Activated CD4-positive, alpha-beta T cell treated with anti-CD3 and anti-CD28 coated beads, Interleukin-2, amount 10 ng/mL, durations not matched to agents 7 days and 5 days (primary cell): ENCODE measurements around the gene LHX4. TPM values are rescaled to one million over a fixed set of nuclear protein-coding genes. Genes with fewer than 3 reads are reported as not detected.

Experiments used
- CTCF ChIA-PET: fragments of 350-600 bp; sonication (Branson Sonifier 250); formaldehyde crosslinking; loops from one replicate; lab custom pipeline; 2021; ENCODE audit warnings: antibody characterized with exemption; lab: Charles Lee
- POLR2A ChIA-PET: fragments of 350-600 bp; sonication (Branson Sonifier 250); formaldehyde crosslinking; loops from one replicate; lab custom pipeline; 2021; ENCODE audit warnings: antibody characterized with exemption; lab: Charles Lee
- DNase-seq: peaks from one replicate; pipeline ENCODE4 v3.0.0-alpha.2; 2020
- H3K27ac Mint-ChIP-seq: one replicate; pipeline ENCODE4 v1.8.0; 2021; ENCODE audit warnings: mild to moderate bottlenecking, moderate library complexity, mixed read lengths
- H3K27me3 Mint-ChIP-seq: one replicate; pipeline ENCODE4 v1.8.0; 2021; ENCODE audit warnings: mixed read lengths
- H3K36me3 Mint-ChIP-seq: one replicate; pipeline ENCODE4 v1.8.0; 2021; ENCODE audit warnings: low read depth, mixed read lengths
- H3K4me1 Mint-ChIP-seq: one replicate; pipeline ENCODE4 v1.8.0; 2021; ENCODE audit warnings: mixed read lengths
- H3K4me3 Mint-ChIP-seq: one replicate; pipeline ENCODE4 v1.8.0; 2021; ENCODE audit warnings: mild to moderate bottlenecking, moderate library complexity, mixed read lengths
- H3K9me3 Mint-ChIP-seq: one replicate; pipeline ENCODE4 v1.8.0; 2021; ENCODE audit warnings: mixed read lengths
- total RNA-seq, 2 experiments: library from RNA; stranded (reverse); gene quantifications; one replicate each; pipeline ENCODE4 v1.2.3, GENCODE V29; 2021

Gene LHX4
- total RNA-seq, 2 experiments from 2014 or later: not detected

- DNase-seq: peak; percentile 71
- peaks cover 3% of the 10 kb centered on the region for H3K27me3 Mint-ChIP-seq
- ChIA-PET POLR2A (no interaction called here), CTCF (interaction anchor here (0.7 to 1.8 kb wide), 12 partner anchors 9 to 248 kb away, joined by 3 to 8 read pairs (median 4); no protein-coding TSS in a partner anchor)
- no peaks in the 10 kb centered on the region for H3K36me3 Mint-ChIP-seq
- no peaks in the 10 kb centered on the region for H3K4me1 Mint-ChIP-seq
- H3K27ac Mint-ChIP-seq: peak overlapping the region; percentile 28
- no peaks in the 10 kb centered on the region for H3K9me3 Mint-ChIP-seq
- no peak overlapping the region for H3K4me3 Mint-ChIP-seq
These were observed 22.8 kb downstream of the LHX4 start for GRCh38 chr1:180252638-180253536.

- Mint-ChIP-seq H3K4me1 (no peaks in the 10 kb centered on the region), H3K27me3 (peaks cover 6% of the 10 kb centered on the region), H3K36me3 (no peaks in the 10 kb centered on the region), H3K27ac (no peak overlapping the region), H3K4me3 (no peak overlapping the region), H3K9me3 (no peaks in the 10 kb centered on the region)
- CTCF ChIA-PET: interaction anchor here (0.7 to 1.8 kb wide), 11 partner anchors 8 to 247 kb away, joined by 3 to 8 read pairs (median 3); no protein-coding TSS in a partner anchor
- POLR2A ChIA-PET: interaction anchor here (0.6 kb wide), 1 partner anchor 228 kb away, joined by 3 read pairs; no protein-coding TSS in a partner anchor
- DNase-seq: no peak
These were observed 23.8 kb downstream of the LHX4 start for GRCh38 chr1:180253585-180254495.

GRCh38 chr1:180254496-180254819 is 24.4 kb downstream of the LHX4 start:
- no peaks in the 10 kb centered on the region for H3K9me3 Mint-ChIP-seq

GRCh38 chr1:180254854-180255253 is 24.8 kb downstream of the LHX4 start:
- H3K27me3 Mint-ChIP-seq: peaks cover 3% of the 10 kb centered on the region
- no peak overlapping the region for H3K4me3 Mint-ChIP-seq
- ChIA-PET CTCF (no interaction called here), POLR2A (no interaction called here)
- H3K9me3 Mint-ChIP-seq: no peaks in the 10 kb centered on the region
- no peak overlapping the region for H3K27ac Mint-ChIP-seq
- no peaks in the 10 kb centered on the region for H3K4me1 Mint-ChIP-seq
- H3K36me3 Mint-ChIP-seq: no peaks in the 10 kb centered on the region
- no peak for DNase-seq

More at GRCh38 chr1:180254496-180254819, 24.4 kb downstream of the LHX4 start:
- H3K27me3 Mint-ChIP-seq: peaks cover 6% of the 10 kb centered on the region
- ChIA-PET POLR2A (no interaction called here), CTCF (no interaction called here)
- no peak overlapping the region for H3K4me3 Mint-ChIP-seq
- H3K36me3 Mint-ChIP-seq: no peaks in the 10 kb centered on the region
- H3K27ac Mint-ChIP-seq: no peak overlapping the region
- H3K4me1 Mint-ChIP-seq: no peaks in the 10 kb centered on the region
- DNase-seq: no peak

DNA sequence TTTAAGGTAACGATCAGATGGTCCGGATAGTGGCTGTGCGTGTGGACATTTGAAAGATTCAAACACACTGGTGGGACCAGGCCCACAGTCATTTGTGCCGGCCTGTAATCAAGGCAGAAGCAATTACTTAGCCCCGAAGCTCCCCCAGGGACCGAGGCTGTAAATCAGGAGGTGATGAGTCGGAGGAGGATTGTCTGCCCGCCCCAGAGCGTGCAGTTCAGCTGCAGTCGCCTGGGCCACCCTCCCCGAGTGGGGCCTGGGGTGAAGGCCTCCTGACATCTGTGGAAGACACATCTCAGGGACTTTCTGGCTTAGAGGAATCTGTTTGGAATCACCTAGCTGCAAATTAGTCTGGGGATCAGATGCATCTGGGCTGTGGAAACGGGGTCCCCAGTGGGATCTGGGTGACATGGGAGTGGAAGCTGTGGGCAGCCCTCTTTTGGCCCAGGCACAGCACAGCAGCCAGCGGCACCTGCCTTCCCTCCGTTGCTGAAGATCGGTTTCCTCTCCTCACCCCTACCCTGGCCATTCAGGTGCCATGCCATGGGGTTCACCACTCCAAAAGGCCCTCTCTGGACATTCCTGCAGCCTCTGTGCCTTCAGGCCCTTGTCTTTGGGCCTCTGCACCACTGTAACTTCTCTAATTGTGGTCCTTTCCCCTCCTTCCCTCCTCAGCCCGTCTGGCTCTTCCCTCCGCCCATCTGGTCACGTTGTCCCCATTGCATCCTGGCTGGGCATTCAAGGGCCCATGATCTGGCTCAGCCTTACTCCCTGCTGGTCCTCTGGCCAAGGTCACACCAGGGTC is 25.7 kb downstream of the LHX4 start:
- no peak overlapping the region for H3K4me3 Mint-ChIP-seq
- DNase-seq: no peak
- H3K4me1 Mint-ChIP-seq: no peaks in the 10 kb centered on the region
- ChIA-PET POLR2A (no interaction called here), CTCF (no interaction called here)
- no peaks in the 10 kb centered on the region for H3K9me3 Mint-ChIP-seq
- peaks cover 3% of the 10 kb centered on the region for H3K27me3 Mint-ChIP-seq
- H3K36me3 Mint-ChIP-seq: no peaks in the 10 kb centered on the region
- no peak overlapping the region for H3K27ac Mint-ChIP-seq

- POLR2A ChIA-PET: no interaction called here
- Mint-ChIP-seq H3K4me3 (no peak overlapping the region), H3K4me1 (no peaks in the 10 kb centered on the region), H3K27me3 (peaks cover 3% of the 10 kb centered on the region), H3K27ac (no peak overlapping the region), H3K36me3 (no peaks in the 10 kb centered on the region), H3K9me3 (no peaks in the 10 kb centered on the region)
- CTCF ChIA-PET: no interaction called here
- DNase-seq: no peak
These were observed 26.4 kb downstream of the LHX4 start for GRCh38 chr1:180256341-180257027.

GRCh38 chr1:180257028-180257386 is 26.9 kb downstream of the LHX4 start:
- no peak overlapping the region for H3K4me3 Mint-ChIP-seq
- DNase-seq: no peak
- no peaks in the 10 kb centered on the region for H3K9me3 Mint-ChIP-seq
- ChIA-PET POLR2A (no interaction called here), CTCF (no interaction called here)
- no peak overlapping the region for H3K27ac Mint-ChIP-seq
- no peaks in the 10 kb centered on the region for H3K36me3 Mint-ChIP-seq
- H3K4me1 Mint-ChIP-seq: no peaks in the 10 kb centered on the region
- peaks cover 3% of the 10 kb centered on the region for H3K27me3 Mint-ChIP-seq

- H3K27me3 Mint-ChIP-seq: peaks cover 3% of the 10 kb centered on the region
- no peaks in the 10 kb centered on the region for H3K36me3 Mint-ChIP-seq
- H3K4me1 Mint-ChIP-seq: no peaks in the 10 kb centered on the region
- ChIA-PET CTCF (no interaction called here), POLR2A (no interaction called here)
- no peak overlapping the region for H3K27ac Mint-ChIP-seq
- H3K4me3 Mint-ChIP-seq: no peak overlapping the region
- DNase-seq: no peak
- H3K9me3 Mint-ChIP-seq: no peaks in the 10 kb centered on the region
These were observed 27.4 kb downstream of the LHX4 start for GRCh38 chr1:180257486-180257885.

DNA sequence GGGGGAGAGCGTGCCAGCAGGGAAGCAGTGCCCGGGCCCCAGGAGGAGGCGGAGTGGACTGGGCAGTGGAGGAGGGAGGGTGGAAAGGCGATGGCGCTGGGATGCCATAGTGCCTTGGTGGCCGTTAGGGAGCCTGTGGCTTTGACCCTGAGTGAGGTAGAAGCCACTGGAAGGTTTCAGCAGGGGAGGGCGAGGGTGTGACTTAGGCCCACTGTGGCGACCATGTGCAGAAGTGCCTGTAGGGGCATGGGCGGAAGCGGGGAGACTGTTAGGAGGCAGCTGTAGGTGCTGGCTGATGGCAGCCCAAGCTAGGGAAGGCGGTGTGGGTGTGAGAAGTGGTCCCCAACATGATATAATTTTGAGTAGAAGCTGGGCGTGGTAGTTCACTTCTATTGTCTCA is 28.2 kb downstream of the LHX4 start:
- DNase-seq: no peak
- Mint-ChIP-seq H3K9me3 (no peaks in the 10 kb centered on the region), H3K27ac (no peak overlapping the region), H3K4me1 (no peaks in the 10 kb centered on the region), H3K27me3 (peaks cover 3% of the 10 kb centered on the region), H3K36me3 (no peaks in the 10 kb centered on the region), H3K4me3 (no peak overlapping the region)
- CTCF ChIA-PET: no interaction called here
- POLR2A ChIA-PET: no interaction called here

GRCh38 chr1:180258935-180259334 is 28.9 kb downstream of the LHX4 start:
- Mint-ChIP-seq H3K27me3 (peaks cover 3% of the 10 kb centered on the region), H3K36me3 (no peaks in the 10 kb centered on the region), H3K4me3 (no peak overlapping the region), H3K27ac (no peak overlapping the region), H3K9me3 (no peaks in the 10 kb centered on the region), H3K4me1 (no peaks in the 10 kb centered on the region)
- POLR2A ChIA-PET: no interaction called here
- CTCF ChIA-PET: no interaction called here
- DNase-seq: no peak

DNA sequence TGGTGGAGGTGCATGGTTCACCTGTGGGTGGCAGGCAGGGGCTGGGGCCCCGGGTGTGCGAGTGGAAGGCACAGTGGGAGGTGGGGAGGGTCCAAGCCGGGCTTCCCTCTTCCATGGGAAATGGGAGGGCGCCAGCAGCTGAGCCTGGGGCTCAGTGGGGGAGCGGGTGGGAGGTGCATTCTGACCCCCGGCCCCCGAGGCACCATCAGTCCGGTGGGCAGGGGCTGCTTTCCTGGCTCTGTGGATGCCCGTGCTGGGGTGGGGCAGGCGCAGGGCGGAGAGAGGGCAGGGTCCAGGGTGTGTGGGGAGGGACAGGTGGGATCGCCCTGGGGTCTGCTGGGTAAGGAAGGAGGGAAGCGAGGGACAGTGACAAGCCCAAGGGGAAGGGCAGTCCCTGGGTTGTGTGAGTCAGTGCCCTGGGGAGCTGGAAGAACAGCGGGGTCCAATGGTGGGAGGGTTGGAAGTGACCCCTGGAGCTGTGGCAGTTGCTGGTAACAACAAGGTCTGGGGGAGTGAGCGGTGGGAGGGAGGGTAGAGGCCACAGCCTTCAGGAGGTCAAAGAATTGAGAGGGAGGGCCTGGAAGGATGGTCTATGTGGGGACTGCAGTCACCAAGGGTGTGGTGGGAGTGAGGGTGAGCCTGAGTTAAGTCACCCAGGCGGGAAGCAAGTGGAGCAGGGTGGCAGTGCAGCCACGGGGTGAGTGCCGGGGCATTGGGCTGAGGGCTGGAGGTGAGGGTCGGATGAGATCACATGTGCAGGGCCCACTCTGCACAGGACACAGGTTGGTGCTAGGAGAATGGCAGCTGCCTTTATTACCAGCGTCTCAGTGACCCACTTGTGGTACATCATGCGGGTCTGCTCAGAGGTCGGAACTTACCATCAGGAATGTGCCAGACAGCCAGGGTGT is 29.6 kb downstream of the LHX4 start:
- ChIA-PET CTCF (interaction anchor here (0.9 to 1.6 kb wide), 2 partner anchors 8 to 11 kb away, joined by 3 to 6 read pairs; no protein-coding TSS in a partner anchor), POLR2A (no interaction called here)
- Mint-ChIP-seq H3K4me1 (no peaks in the 10 kb centered on the region), H3K4me3 (no peak overlapping the region), H3K36me3 (no peaks in the 10 kb centered on the region), H3K9me3 (no peaks in the 10 kb centered on the region), H3K27me3 (peaks cover 3% of the 10 kb centered on the region), H3K27ac (no peak overlapping the region)
- DNase-seq: no peak
